CD4-positive, alpha-beta T cell treated with Interferon gamma for 1 hour (primary cell): ENCODE results near the gene REEP6.
"Not testable (repeated sequence)": the region's sequence is repeated elsewhere in the genome, so short reads cannot be mapped to it uniquely, and the experiment has no call there.

Experiments
- DNase-seq: peaks from one replicate; pipeline ENCODE4 v3.0.0-alpha.2; 2020

REEP6 gene

GRCh38 chr19:1491849-1492170, 829 bp downstream of the REEP6 start:
- DNase-seq = no peak

GRCh38 chr19:1492474-1493006, 1.6 kb downstream of the REEP6 start:
- DNase-seq = no peak

- DNase-seq = no peak
These were observed 3.3 kb downstream of the REEP6 start for GRCh38 chr19:1494115-1494815.

DNA sequence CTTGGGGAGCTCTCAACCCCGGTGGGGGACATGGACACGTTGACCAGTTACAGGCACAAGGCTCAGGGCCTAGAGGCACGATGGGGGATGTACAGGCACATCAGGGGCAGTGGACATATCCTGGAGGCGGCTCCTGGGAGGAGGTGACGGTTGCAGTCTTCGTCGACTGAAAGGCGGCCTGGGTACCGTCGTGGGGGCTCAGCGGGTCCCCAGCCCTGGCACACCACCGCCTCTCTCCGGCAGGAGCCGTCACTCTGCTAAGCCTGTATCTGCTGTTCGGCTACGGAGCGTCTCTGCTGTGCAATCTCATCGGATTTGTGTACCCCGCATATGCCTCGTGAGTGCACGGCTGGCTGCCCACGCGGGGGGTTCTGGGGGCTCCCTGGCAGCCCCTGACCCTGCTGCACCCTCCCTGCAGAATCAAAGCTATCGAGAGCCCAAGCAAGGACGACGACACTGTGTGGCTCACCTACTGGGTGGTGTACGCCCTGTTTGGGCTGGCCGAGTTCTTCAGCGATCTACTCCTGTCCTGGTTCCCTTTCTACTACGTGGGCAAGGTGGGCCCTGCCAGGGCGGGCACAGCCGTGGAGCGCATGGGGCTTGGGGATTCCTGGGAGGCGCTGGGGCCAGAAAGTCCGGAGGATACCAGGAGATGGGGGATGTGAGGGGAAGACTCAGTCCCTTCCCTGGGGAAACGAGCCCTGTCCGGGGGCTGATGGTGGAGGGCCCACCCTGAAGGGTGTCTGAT, 4.2 kb downstream of the REEP6 start:
- DNase-seq = no peak

DNA sequence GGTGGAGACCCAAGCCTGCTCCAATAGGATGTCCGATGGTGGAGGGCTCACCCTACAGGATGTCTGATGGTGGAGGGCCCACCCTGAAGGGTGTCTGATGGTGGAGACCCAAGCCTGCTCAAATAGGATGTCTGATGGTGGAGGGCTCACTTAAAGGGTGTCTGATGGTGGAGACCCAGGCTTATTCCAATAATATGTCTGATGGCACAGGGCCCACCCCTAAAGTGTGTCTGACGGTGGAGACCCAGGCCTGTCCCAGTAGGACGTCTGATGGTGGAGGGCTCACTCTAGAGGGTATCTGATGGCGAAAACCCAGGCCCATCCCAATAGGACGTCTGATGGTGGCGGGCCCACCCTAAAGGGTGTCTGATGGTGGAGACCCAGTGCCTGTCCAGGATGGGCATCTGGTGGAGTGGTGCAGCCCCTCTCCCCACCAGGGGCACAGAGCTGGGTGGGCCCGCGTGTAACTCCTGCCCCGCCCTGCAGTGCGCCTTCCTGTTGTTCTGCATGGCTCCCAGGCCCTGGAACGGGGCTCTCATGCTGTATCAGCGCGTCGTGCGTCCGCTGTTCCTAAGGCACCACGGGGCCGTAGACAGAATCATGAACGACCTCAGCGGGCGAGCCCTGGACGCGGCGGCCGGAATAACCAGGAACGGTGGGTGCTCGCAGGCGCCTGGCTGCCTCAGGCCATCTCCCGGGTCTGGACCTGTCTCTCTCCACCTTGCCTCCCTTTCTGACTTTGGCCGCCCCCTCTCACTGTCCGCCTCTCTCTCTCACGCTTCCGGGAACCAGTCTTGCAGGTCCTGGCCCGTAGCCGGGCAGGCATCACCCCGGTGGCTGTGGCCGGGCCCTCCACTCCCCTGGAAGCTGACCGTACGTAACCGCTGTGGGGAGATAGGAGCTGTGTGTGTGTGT, 5.1 kb downstream of the REEP6 start:
- DNase-seq = no peak

- DNase-seq = no peak
These were observed 6.0 kb downstream of the REEP6 start for GRCh38 chr19:1496714-1497577.

DNA sequence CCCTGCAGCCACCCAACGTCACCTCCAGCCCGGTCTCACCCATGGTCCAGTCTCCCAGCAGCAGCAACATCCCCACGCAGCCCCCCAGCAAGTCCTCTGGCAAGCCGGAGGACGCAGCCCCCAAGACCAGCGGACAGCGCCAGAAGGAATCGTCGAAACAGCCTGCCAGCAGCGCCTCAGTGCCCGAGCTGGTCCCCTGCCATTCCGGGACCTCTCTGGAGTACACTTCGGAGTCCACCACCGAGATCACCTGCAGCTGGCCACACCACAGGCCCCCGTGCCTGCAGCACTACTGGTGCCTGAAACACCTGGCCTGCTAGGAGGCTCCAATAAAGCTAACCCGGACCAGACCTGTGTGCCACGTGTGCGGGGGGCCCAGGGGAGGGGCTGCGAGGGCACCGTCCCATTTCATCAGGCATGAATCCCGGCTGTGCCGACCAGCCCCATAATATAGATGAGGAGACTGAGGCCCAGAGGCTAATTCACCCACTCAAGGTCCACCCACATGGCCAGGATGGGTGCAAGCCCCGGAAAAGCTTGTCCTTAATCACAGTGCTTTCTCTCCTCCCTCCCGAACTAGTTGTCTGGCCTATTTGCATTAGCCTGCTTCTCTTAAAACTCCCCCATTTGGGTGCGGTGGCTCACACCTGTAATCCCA, 6.7 kb downstream of the REEP6 start:
- no peak for DNase-seq

- not testable (repeated sequence) for DNase-seq
These were observed 8.2 kb downstream of the REEP6 start for GRCh38 chr19:1499231-1499630.

- no peak for DNase-seq
These were observed 10.2 kb downstream of the REEP6 start for GRCh38 chr19:1501200-1501595.

GRCh38 chr19:1502433-1503088, 11.6 kb downstream of the REEP6 start:
- no peak for DNase-seq

DNA sequence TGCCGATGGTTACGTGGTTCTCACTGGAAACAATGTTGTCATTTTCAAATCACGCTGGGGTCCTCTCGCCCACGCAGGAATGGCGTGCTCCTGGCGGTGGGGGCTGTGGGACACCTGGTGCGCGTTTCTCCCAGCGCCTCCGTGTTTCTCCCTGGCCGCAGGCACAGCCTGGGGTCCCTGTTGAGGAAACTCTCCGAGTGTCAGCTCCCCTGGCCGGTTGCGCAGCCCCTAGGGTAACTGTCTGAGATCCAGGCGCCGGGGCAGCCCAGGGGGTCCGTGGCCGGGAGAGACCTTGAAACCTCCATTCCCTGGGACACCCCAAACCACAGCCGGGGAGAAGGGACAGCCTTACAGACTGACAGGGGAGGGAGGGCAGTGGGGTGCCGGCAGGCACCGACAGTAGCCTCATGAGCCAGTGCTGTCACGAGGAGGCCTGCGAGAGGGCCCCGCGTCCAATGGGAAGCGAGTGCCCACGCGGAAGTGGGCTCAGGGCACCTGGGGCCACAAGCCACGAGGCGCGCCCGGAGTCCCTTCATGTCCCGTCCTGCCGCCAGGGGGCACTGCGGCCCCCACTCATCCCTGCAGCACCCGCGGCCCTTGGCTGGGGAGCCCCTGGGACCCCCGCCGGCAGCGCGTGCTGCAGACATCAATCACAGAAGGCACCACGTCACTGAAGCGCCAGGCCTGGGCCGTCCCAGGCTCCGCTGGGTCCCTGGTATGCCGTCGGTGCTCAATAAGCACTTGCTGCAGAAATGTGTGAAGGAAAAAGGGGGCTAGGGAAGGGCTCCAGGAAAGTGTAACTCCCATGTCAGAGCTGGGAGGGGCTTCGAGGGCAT, 12.3 kb downstream of the REEP6 start:
- peak; percentile 49 for DNase-seq

DNA sequence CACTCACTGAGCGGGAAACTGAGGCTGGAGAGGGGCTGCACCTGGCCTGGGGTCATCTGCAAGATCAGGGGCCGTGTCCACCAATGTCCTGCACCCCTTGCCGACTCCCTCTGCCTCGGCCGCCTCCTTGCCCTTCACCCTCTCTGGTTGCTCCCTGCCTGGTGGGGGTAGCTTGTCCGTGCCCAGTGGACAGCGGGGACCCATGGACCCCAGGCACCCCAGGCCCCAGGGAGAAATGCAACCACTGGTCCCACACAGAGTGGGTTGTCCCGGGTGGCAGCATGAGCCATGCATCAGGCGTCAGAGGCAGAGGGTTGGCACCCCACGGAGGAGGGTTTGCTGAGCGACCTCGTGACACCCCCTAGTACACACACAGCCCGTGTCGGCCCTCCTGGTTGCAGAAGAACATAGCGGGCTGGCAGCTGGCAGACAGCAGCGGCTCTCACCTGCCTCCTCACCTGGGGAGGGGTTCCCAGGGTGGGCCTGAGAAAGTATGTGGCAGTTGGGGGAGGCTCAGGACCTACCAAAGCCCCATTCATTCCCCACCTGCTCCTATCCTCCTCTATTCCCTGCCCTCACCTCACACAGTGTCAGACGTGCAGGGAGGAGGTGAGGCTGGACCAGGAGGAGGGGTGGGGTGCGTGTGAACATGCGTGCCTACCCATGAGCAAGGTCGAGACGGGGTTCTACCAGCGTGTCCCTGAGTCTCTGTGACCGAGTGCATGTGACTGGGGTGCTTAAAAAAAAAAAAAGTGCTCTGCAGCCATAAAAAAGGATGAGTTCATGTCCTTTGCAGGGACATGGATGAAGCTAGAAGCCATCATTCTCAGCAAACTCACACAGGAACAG, 13.2 kb downstream of the REEP6 start:
- no peak for DNase-seq

DNA sequence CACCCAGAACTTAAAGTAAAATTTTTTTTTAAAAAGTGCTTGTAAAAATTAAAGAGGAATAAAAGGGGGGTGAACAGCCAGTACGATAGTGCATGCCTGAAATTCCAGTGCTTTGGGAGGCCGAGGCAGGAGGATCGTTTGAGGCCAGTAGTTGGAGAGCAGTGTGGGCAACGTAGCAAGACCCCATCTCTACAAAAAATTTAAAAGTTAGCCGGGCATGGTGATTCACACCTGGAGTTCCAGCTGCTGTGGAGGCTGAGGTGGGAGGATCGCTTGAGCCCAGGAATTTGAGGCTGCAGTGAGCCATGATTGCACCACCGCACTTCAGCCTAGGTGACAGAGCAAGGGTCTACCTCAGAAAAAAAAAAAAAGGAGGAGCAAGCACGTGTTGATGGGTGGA, 14.0 kb downstream of the REEP6 start:
- no peak for DNase-seq

GRCh38 chr19:1505991-1506881, 15.3 kb downstream of the REEP6 start:
- DNase-seq = no peak

DNA sequence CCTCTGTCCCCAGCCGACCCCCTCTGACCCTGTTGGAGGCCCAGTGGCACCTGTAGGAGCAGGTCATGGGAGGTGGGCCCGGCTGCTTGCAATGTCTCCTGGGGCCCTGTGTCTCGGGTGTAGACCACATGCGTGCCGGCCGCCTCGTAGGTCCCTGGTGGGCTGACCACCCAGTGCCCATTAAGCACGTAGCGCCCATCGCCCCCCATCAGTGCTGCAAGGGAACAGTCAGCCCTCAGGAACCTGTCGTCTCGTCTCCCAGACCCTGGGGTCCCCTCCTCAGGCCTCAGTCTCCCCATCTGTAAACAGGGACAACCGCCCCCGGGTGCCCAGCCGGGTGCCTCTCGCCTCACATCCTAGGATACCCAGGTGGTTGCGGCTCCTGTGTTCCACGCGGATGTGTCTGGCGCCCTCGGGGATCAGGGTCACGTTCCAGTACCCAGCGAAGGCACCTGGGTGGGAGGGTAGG, 16.2 kb downstream of the REEP6 start:
- no peak for DNase-seq

GRCh38 chr19:1507763-1508506, 17.0 kb downstream of the REEP6 start:
- peak; percentile 92 for DNase-seq

DNA sequence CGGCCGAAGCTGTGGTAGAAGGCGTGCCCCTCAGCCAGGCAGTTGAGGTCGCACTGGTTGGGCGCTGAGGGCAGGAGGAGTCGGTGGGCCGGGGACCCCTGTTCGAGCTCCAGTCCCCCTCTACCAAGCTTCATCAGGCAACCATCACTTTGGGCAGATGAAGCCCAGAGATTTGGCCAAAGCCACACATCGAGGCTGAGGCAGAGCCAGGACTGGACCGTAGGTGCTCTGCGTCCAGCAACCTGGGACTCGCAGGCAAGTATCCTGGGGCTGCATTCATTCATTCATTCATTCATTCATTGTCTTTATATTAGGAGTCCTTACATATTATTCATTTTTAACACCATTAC, 17.5 kb downstream of the REEP6 start:
- no peak for DNase-seq
